ENCODE data around the gene EFCAB12. TPM values are rescaled to one million over a fixed set of nuclear protein-coding genes. Genes with fewer than 3 reads are reported as not detected.

The EFCAB12 gene
- not detected in 2 replicates for total RNA-seq

GRCh38 chr3:129428376-129429079 is at the start of gene EFCAB12:
TSS of gene EFCAB12 (minus strand) at chr3:129428636. CDS start at chr3:129428488, 148 bp downstream.

GRCh38 chr3:129439817-129440617 is 11.6 kb upstream of the EFCAB12 start, which contains the start of the genes IFT122 and MBD4:
TSS of gene IFT122 (plus strand) at chr3:129440224. CDS start at chr3:129440331, 107 bp downstream.
TSS of gene MBD4 (minus strand) at chr3:129439948. CDS start at chr3:129439833, 115 bp downstream.

Other genes with a start within 250 kb of the EFCAB12 start
- gene CNBP, start 244.7 kb downstream of the EFCAB12 start, total RNA-seq = 265 and 267 TPM in 2 replicates
- gene COPG1, start 179.0 kb downstream of the EFCAB12 start, total RNA-seq = 161 and 191 TPM in 2 replicates
- 26.8 and 32.8 TPM in 2 replicates for gene HMCES, start 149.8 kb downstream of the EFCAB12 start, total RNA-seq
- 16.5 and 16.8 TPM in 2 replicates for gene MBD4, start 11.3 kb upstream of the EFCAB12 start, total RNA-seq
- 12.9 and 17.1 TPM in 2 replicates for gene IFT122, start 11.6 kb upstream of the EFCAB12 start, total RNA-seq
- not detected in 2 replicates for gene RHO, start 100.0 kb upstream of the EFCAB12 start, total RNA-seq
- not detected in 2 replicates for gene H1-8, start 114.5 kb upstream of the EFCAB12 start, total RNA-seq
- gene PLXND1, start 178.0 kb upstream of the EFCAB12 start, total RNA-seq = 246 and 285 TPM in 2 replicates

Measured in mammary microvascular endothelial cell (primary cell).